GM21786 (cell line): ENCODE data around the gene CST11.
A peak's percentile ranks its signal among the peaks of the same experiment; 100 is the strongest.

Source experiments
- ATAC-seq: cut with Tn5 transposase; IDR thresholded peaks from one replicate; pipeline ENCODE4 v1.9.1; 2021; ENCODE audit not compliant: unreplicated experiment

The CST11 gene

DNA sequence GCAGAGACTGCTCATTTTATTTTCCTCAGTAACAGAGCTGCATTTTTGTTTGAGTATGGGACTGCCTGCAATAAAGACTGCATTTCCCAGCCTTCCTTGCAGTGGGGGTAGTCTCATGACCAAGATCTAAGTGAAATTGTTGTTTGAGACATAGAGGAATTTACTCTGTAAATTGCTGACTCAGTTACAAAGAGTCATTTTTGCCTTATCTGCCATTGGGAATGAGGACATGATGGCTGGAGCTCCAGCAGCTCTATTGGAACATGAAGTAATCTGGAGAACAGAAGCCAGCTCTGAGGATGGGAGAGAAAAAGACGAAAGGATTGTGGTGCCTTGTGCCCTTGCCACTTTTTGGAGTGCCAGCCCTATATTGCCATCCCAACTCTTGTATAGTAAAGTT, 2.1 kb upstream of the CST11 start:
- ATAC-seq = no peak

DNA sequence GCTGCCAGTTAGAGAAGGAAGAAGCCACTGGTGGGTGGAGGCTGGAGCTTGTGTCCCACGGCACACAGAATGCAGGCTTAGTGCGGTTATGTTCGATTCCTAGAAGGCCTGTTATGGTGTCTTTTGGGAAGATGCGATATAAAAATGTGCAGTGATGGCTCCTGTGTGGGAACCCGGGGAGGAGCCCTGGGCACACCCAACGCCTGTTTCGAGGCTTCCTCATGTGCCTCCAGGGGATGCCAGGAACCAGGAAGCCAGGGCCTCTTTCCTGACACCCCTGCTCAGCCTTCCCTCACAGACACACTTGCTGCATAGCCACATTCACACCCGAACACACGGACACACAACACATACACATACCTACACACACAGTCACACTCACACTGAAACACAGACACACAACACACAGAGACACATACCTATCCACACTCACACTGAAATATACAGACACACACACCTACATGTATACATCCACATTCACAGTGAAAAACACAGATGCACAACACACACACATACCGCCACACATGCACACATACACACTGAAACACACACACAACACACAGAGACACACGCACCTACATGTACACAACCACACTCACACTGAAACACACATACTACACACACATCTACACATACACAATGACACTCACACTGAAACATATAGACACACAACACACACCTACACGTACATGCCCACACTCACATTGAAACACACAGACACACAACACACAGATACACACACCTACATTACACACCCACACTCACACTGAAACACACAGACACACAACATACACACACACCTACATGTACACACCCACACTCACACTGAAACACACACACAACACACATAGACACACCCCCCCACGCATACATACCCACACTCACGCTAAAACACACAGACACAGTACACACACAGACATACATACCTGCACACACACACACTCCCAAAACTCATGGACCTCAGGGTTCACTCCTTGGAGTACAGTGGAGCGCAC, 1.2 kb upstream of the CST11 start:
- ATAC-seq = no peak

DNA sequence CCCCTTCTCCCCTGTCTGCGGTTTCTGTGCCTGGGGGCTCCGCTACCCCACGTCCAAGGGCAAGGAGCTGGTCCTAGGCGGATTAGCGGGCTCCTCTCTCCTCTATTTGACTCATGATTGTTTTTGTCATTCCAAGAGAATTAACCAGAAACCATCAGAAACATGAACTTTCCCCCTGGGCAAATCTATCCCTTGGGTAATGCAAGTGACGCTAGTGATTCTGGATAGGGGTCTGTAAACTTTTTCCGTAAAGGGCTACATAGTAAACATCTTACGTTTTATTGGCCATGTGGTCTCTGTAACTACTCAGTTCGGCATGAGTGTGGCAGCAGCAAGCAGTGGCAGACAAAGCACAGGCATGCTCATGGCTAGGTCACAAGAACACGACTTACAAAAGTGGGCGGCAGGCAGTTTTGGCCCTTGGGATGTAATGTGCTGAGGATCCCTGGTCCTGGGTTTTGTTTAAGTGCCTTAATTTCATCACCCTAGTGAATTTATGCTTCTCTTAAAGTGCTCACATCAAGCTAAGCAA, 654 bp downstream of the CST11 start:
- no peak for ATAC-seq

DNA sequence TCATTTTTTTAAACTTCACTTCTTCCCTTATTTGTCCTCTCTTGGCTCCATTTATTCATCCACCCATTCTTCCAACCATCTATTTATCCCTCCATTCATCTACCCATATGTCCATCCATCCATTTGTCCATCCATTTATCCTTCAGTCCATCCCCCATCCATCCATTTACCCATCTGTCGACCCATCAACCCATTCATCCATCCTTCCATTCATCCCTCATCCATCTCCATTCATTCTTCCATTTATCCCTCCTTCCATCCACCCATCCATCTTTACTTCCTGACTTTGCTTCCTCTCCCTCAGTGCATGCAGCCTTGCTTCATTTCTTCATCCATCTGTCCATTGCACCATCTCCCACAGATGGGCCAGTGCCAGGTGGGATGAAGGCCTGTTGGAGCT, 1.8 kb downstream of the CST11 start:
- ATAC-seq = no peak

DNA sequence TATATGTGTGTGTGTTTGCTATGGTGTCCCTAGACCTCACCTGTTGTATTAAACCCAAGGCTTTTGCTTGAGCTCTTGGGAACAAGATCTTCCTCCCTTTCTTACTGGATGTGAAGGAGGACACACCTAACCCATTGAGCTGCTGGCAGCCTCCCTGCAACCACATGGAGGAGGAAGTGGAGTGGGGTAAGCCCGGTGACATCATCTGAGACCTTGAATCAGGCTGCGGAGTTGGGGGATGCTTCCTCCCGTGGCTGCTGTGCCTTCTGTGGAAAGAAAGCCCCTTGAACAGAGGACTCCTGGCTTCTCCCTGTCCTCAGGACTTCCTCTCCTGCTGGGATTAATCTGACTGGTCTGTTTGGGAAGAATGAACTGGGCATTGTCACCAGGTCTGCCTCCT, 3.3 kb downstream of the CST11 start:
- ATAC-seq = no peak

DNA sequence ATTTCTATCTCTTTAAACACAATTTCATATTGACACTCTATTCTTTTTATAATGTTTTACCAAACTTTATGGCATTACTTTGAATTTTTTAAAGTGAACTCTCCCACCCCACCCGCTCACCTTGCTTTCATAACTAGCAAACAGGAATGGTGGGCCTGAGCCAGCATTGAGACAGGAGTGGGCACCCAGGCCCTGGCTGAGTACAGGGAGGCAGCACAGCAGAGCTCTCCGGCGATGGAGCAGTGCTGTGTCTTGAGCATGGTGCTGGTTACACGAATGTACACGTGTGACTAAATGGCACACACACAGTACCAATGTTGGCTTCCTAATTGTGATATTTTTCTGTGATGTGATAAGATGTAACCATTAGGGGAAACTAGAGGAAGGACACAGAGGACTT, 4.5 kb downstream of the CST11 start:
- ATAC-seq = no peak

DNA sequence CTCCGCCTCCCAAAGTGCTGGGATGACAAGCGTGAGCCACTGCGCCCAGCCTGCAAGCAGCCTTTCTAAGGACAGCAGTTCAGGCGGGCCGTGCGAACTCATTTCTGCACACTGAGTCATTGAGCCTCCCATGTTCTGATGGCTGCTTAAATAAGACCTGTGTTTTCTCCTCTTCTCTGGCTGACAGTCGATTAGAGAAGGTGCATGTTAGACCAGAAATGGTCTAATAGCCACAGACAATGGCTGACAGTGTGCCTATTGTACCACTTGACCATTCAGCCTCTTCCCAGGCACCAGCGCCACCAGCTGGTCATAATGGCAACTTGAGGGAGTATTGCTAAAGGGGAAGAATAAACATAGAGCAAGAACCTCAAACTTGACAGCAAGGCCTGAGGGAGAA, 6.2 kb downstream of the CST11 start:
- ATAC-seq = peak; percentile 44

DNA sequence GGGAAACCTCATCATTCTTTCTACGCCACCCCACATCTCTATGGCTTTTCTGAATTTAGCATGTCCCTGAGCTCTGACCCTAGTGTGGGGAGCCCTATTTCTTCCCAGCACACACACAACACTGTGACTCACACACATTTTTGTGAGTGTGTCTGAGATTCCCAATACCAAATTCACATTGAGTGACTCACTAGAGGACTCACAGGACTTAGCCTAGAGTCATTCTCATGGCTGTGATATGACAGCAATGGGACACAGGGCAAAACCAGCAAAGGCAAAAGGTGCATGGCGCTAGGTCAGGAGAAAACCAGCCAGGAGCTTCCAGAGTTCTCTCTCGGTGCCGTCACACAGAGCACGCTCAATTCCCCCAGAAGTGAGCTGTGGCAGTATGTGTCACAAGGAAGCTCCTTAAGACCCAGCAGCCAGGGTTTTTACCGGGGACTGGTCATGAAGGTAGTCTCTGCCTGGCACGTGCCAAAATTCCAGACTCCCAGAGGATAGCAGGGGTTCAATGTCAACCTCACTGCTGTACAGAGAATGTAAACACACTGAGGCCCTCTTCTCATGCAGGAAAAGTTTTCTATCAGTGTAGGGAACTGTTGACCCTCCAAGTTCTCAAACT, 7.0 kb downstream of the CST11 start:
- no peak for ATAC-seq

DNA sequence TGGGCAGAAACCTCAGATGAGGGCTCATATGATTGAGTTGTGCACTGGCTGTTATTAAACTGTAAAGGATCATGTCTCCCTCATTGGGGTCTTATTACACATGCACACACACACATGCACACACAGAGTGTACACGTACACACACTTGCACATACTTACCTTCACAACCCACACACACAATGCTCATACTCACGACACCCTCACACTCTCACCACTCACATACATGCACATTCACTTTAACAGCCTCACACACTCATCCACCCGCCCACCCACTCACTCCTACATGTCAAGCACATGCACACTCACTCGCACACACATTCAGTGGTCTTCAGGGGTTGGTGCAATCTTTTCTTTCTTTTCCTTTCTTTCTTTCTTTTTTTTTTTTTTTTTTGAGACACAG, 7.8 kb downstream of the CST11 start:
- no peak for ATAC-seq

DNA sequence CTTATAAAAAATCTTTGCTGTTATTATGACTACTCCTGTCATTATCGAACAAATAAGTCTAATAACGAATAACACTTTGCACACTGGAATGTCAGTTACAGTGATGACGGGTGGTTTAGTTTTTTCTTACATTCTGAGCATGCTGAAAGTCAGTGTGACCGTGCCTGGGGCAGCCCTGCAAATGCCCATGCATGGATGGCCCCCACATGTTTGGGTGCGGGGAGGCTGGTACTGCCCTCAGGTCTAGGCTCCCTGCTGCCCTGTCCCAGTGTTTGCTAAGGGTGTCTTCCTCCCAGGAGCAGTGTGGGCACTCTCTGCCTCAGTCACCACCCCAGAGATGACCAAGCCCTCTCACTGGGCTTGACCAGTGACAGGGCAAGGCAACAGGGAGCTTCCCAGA, 10.2 kb downstream of the CST11 start:
- no peak for ATAC-seq

DNA sequence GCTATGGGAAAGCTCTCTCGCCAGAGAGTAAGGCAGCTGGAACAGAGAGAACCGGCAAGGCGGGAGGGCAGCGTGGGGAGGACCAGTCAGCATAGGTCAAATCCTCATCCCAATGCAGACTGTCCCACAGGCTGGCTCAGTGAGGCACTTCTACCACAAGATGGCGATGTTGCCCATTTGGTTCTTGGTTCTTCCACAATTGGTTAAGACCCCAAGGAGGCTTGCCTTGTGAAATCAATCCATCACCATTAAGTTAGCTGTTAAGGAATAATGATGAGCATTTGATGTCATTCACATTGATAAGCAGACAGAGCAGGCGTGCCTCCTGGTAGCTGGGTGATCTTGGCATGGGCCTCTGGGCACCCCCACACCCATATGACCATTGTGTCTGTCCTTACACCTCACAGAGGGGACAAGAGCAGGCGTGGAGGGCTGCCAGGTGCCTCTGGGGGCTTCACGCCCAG, 10.8 kb downstream of the CST11 start:
- ATAC-seq = peak; percentile 79

DNA sequence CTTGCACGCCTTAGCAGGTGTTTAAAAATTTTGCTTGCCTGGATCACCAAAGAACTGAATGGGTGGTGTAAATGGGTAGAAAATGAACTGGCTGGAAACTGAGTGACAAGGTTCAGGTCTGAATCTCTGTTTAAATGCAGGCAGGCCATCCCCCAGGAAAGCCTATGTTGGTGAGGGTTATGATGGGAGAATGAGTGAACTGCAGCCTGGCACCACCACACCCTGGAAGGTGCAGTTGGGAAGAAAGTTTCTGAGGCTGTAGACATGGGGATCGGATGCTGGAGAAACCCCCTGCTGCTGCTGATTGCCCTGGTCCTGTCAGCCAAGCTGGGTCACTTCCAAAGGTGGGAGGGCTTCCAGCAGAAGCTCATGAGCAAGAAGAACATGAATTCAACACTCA, 12.7 kb downstream of the CST11 start:
- no peak for ATAC-seq

DNA sequence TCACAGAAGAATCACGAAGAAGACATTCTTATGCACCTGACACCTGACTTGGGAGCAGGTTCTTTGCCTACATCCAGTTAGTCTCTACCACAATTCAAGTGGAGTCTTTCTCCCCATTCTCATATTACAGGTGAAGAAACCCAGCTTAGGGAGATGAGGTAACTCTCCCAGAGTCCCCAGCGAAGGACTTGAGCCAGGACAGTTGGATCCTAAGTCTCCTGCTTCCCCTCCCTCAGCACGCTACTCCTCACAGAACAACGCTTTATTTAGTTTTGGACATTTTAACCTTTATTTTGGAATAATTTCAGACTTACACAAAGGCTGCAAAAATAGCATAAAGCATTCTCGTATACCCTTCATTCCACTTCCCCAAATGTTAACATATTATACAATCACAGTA, 14.0 kb downstream of the CST11 start:
- no peak for ATAC-seq

DNA sequence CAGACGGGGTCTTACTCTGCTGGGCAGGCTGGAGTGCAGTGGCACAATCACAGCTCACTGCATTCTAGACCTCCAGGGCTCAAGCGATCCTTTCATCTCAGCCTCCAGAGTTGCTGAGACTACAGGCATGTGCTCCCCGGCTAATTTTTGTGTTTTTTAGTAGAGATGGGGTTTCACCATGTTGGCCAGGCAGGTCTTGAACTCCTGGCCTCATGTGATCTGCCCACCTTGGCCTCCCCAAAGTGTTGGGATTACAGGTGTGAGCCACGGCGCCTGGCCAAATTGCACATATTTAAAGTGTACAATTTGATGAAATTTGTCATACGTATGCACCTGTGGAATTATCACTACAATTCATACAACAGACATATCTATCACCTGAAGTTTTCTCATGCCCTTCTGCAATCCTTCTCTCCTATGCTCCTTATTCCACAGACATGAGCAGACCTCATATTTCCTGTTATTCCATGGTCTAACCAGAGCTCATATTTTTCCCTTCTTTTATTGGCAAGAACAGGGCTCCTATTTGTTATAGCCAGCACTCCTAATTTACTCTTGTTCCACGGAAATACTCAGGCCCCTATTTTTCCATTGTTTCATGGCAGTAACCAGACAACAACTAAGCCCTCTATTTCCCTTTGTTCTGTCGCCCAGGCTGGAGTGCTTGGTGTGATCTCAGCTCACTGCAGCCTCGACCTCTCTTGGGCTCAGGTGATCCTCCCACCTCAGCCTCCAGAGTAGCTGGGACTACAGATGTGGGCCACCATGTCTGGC, 15.4 kb downstream of the CST11 start:
- no peak for ATAC-seq

DNA sequence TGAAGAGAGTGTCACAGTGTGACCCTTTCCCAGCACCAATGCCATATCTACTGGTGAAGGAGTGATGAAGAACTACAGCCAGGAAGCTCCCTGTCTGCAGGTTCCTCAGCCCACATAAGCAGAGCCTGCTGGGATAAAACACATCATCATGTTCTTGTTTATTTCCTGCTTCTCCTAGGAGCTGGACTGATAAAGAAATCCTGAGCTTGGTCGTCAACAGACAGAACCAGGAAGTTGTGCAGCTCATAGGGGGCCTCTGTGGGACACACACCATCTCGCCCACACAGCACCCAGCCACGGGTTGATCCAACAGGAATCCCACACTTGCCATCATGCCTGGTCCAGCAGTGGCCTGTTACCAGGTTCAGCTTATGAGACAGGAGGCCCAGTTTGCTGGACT, 16.0 kb downstream of the CST11 start:
- no peak for ATAC-seq

DNA sequence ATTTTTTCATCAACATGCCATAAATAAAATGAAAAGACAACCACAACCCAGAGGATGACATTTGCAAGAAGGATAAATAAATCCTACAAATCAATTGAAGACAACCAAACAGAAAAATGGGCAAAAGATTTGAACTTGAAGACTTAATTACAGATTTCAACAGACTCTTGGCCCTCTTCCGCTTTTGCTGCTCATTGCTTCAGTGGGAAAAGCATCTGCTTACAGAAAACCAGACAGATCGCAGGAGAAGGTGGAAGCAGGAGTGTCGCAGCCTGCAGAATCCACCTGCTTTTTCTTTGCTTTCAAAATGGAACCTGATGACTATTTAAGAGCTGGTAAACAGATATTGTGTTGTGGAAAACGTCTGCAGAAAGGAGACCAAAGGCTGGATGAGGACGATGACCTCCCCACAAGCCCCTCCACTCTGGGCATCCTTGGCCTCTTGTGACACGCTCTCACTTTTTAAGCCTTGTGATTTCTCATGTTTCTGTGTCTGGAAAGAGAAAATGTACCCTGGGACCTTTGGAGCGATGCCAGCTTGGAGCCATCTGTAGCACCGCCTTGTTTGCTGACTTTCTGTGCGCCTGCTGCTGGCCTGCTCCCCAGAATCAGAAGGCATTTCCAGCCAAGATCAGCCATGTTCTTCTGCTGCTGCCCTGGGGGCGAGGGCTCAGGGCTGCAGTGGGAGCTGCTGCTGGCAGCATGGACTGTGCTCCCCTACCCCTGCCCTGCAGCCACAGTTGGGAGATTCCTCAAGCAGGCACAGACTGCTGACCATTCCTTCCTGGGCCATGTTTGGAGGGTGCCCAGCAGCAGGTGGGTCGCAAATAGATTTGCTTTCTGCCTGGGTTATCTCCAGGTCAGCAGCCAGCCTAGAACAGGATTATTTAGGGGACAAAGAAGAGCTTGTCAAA, 16.8 kb downstream of the CST11 start:
- no peak for ATAC-seq

DNA sequence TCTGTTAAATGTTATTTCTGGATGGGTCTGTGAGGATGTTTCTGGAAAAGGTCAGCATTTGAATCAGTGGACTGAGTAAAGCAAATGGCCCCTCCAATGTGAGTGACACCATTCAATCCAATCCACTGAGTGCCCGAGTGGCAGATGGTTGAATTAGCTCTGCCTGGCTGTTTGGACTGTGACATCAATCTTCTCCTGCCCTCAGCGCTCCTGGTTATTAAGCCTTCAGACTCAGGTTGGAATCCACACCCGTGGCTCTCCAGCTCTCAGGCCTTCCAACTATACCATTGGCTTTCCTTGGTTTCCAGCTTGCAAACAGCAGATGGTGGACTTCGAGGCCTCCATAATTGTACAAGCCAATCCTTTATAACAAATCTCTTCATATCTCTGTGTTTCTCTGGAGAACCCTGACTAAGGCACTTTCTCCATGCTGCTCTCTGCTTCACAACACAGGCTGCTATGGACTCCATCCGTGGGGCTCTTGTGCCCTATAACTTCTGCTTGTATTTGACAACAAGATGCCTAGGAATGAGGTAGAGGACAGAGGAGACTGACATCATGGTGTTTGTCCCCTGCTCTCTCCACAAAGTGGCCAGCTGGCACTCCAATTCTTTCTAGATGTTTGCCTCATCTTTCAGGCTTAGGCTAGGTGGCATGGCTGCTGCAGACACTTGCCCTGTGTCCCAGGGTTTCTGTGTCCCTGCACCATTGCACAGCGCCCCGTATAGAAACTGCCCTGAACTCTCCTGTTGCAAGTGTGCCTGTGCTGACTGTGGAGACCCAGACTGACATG, 18.0 kb downstream of the CST11 start:
- no peak for ATAC-seq

DNA sequence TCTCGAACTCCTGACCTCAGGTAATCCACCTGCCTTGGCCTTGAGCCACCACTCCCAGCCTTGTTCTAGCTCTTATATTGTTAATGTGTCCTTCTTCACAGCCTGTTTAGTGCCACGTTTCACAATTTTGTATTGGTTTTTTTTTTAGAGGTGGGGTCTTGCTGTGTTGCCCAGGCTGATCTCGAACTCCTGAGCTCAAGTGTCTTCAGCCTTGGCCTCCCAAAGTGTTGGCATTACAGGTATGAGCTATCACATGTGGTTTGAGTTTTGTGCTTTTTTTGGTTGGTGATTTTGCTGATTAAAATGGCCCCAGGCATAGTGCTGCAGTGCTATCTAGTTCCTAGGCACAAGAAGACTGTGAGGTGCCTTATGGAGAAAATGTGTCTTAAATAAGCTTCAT, 19.0 kb downstream of the CST11 start:
- no peak for ATAC-seq

DNA sequence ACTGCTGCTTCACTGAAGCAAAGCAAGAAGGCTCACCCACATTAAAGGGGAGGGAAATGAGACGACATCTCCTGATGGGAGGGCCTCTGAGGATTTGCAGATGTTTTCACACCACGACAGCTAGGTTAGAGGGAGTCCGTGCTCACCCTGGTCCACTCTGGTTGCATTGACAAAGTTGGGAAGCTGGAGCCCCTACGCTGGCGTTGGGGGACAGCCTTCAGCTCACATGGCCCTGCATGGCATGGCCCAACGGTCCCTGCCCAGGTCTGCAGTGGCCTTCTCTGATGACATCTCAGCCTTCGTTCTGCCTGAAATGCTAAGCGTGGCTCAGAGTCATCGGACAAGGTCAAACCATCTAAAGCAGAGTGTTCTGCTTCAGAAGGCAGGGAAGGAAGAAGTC, 27.5 kb downstream of the CST11 start:
- ATAC-seq = no peak
